ENCODE measurements around the gene TCF12.

TCF12 gene

DNA sequence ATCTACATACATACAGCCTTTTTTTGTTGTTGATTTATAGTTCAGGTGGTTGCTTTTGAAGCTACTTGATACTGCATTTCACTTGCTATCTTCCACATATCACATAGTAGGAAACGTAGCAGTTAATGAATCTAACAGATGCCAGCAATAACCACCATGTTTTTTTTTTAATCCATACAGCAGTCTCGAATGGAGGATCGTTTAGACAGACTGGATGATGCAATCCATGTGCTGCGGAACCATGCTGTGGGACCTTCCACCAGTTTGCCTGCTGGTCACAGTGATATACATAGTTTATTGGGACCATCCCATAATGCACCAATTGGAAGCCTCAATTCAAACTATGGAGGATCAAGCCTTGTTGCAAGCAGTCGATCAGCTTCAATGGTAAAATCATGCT lies 334.6 kb downstream of the TCF12 start:
- no peak for DNase-seq (ENCODE audit: low read depth)

- peak; percentile 7 for DNase-seq (ENCODE audit: low read depth)
These were observed 335.1 kb downstream of the TCF12 start for GRCh38 chr15:57253500-57253899.

DNA sequence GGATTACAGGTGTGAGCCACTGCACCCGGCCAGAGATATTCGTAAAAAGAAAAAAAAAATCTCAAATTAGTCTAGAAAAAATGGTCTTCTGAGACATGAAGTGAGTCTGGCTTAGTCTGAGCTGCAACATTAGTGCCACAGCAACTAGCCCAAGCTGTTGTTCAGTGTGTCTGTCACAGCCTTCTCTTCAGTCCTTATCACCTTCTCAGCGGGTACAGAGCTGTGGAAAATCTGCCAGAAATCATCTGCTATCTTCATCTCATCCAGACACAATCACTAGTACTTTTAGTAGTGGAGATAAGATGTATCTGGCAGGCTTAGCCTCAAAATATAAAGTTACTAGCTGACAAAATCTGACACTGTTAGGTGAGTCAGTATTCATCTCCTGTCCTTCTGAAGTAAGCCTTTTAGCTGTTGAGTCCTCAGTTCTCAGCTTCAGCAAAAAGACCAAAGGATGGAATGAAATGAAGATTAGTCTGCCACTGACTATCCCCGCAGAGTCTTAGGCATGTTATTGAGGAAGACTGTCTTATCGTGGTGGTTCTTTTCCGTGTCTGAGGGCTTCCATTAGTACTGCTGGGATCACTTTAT lies 337.4 kb downstream of the TCF12 start:
- no peak for DNase-seq (ENCODE audit: low read depth)

- DNase-seq (ENCODE audit: low read depth), result no peak
These were observed 338.5 kb downstream of the TCF12 start for GRCh38 chr15:57256939-57257338.

DNA sequence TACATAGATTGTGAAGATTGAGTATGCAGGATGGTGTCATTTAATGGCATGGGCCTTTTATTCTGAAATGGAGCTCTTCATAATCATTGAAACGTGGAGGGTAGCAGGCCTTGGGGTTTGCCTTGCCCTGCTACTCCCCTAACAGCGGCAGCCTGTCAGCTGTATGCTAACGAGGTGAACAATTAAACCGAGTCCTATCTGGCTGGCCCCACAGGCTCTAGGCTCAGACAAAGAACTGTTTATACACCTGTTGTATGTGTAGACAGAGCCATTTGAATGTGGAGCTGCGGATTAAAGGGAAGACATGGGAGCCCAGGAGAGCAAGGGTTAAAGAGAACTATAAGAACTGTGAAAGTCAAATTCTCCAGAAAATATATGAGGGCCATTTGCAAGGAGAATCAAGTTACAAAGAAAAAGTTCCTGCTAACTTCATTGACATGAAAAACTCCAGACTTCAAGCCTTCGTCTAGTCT lies 341.2 kb downstream of the TCF12 start:
- DNase-seq (ENCODE audit: low read depth), result no peak

DNA sequence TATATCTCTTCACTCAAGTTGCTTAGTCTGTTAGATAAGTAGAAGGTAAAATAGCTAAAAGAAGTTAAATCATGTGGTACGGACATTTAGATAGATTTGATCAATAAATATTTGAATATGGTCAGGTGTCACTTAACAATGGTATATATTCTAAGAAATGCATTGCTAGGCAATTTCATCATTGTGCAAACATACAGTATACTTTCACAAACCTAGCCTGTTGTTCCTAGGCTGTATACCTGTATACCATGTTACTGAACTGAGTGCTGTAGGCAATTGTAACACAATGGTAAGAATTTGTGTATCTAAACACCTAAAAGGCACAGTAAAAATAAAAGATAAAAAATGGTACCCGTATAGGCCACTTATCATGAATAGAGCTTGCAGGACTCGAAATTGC lies 345.1 kb downstream of the TCF12 start:
- no peak for DNase-seq (ENCODE audit: low read depth)

GRCh38 chr15:57272771-57273357 lies 354.4 kb downstream of the TCF12 start:
- no peak for DNase-seq (ENCODE audit: low read depth)

DNA sequence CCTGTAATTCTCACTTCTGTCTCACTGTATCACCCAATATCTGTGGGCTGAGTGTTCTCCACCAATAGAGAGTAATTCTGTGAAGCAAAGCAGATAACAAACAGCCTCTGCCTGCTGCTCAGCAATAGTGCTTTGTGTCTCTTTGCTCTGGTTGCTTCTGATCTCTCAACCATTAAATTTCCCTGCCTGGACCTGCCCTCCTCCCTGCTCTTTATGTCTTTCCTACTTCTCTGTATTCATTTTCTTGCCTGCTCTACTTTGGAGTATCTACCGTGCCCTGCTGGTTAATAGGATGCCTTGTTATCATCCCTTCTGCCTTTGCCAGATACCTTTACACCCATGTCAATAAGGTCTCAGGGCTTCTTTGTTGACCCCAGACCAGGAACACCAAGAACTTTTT lies 355.0 kb downstream of the TCF12 start:
- no peak for DNase-seq (ENCODE audit: low read depth)

- DNase-seq (ENCODE audit: low read depth), result no peak
These were observed 360.0 kb downstream of the TCF12 start for GRCh38 chr15:57278439-57278838.

- DNase-seq (ENCODE audit: low read depth), result no peak
These were observed 362.0 kb downstream of the TCF12 start for GRCh38 chr15:57280464-57280863.

DNA sequence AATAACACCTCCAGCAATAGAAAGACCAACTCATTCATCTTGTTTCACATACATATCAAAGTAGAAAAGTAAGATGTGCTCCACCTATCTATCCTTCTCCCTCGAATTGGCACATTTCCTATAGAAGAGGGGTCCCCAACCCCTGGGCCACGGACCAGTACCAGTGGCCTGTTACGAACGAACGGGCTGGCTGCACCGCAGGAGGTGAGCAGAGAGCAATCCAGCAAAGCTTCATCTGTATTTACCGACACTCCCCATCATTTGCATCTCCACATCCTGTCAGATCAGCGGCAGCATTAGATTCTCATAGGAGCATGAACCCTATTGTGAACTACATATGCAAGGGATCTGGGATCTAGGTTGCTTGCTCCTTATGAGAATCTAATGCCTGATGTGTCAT lies 362.9 kb downstream of the TCF12 start:
- no peak for DNase-seq (ENCODE audit: low read depth)

GRCh38 chr15:57282686-57283085 lies 364.2 kb downstream of the TCF12 start:
- peak; percentile 22 for DNase-seq (ENCODE audit: low read depth)

DNA sequence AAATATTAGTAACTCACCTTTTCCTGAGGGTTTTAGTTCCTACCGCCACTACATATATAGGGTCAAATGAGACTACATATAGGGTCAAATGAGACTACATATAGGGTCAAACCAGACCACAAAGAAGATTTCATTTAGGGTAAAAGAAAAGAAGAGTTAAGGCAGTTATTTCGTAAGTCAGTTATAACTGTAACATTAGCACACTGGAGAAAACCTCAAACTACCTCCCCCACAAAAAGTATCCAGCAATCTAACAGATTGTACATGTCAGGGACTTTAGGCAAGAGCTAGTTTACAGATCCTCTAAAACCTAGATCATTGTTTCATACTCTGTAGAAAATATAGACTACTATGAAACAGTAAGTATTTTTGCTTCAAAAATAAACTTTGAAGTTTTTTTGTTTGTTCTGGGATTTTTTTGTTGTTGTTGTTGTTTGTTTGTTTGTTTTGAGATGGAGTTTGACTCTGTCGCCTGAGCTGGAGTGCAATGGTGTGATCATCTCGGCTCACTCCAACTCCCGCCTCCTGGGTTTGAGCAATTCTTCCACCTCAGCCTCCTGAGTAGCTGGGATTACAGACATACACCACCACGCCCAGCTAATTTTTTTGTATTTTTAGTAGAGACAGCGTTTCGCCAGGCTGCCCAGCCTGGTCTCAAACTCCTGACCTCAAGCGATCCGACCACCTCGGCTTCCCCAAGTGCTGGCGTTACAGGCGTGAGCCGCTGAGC lies 365.5 kb downstream of the TCF12 start:
- DNase-seq (ENCODE audit: low read depth), result peak; percentile 42

DNA sequence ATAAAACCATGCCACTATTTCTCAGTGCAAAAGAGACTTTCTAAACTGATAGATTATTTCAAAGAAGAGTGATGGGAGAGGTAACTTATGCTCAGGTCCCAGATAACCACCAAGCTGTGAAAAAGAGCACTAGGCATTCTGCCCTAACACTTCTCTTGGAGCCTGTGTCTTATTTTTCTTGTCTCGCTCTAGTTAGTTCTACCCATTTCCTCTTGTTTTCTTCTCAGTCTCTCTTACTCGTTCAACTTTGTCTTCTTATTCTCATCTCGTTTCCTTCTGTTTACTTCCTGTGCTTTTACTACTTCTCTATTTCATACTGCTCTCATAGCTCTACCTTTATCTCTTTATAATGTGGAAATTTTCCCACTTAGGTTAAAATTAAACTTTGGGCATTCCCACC lies 366.1 kb downstream of the TCF12 start:
- no peak for DNase-seq (ENCODE audit: low read depth)

DNA sequence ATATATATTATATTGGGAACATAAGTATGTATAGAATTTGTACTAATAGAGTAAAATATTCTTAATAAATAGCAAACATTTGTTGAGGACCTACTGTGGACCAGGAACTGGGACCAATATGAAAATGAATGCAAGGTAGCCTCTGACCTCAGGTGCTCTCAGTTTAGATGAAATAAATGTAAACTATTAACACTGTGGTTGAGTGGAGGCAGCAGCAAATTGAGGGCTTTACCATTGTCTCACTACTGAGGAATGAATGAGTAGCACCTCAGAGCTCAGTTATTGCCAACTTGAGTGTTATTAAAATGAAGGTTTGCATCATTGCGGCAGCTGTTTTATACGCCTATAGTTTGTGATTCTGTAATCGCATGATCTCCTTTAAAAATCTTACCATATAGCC lies 366.9 kb downstream of the TCF12 start:
- DNase-seq (ENCODE audit: low read depth), result no peak

DNA sequence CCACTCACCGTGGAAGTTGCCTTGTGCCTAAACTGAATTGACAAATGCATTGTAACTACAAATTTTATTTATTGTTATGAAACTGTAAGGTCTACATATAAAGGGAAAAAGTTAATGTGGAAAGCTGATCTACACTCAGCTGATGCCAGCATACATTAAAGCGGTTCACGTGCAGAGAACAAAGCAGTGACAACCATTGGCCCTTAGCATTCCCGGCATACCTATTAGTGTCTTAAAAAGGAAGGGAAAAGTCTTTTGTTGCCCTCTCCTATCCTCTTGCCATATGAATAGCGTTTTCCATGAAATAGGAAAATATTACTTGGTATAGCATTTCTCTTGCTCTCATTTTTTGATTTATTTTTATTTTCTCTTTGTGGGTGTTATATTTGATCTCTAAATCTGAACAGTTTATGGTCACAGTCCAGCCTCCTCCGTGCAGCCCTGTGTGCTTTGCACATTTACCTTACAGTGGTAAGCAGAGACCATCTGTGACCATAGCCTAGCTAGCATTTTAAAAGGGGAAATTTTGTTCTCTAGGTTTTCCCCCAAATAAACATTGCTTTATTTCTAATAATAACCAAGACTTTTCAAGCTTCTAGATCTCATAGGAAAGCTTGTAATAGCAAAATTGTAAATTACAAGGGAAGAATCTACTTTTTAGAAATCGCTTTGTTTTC lies 368.1 kb downstream of the TCF12 start:
- DNase-seq (ENCODE audit: low read depth), result no peak

- DNase-seq (ENCODE audit: low read depth), result no peak
These were observed 368.7 kb downstream of the TCF12 start for GRCh38 chr15:57287123-57287521.

- peak; percentile 67 for DNase-seq (ENCODE audit: low read depth)
These were observed 370.6 kb downstream of the TCF12 start for GRCh38 chr15:57288926-57289580.

GRCh38 chr15:57290187-57290586 lies 371.7 kb downstream of the TCF12 start:
- no peak for DNase-seq (ENCODE audit: low read depth)

- no peak for DNase-seq (ENCODE audit: low read depth)
These were observed 372.4 kb downstream of the TCF12 start for GRCh38 chr15:57290826-57291225.

DNA sequence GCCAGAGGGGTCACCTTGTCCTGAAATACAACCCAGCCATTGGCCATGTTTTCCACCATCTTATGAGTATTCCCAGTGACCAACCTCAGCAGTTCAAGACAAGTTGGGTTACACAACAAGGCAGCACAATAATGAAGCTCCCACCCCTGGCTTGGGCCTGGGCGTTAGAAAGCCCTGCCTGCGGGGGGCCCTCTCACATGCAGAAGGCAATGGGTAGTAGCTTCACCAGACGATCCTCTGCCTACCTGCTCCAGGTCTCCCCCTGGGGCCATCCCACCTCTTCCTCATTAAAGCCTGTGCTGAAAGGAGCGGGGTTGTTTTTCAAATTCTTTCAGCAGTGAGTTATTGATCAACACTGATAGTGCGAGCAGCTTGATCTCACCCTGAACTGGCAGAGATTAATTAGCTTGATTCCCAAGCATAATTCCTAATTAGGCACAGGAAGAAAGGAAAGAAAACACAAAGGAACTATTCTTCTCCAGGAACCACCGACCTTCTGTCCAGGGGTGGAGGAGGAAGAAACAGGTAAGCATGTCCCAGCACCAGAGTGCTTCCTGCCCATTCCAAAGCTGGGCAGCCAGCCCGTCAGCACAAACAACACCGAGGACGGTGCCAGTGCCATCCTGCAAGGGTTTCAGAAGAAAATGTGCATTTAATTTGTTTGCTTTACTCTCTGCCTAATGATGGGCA lies 378.2 kb downstream of the TCF12 start:
- DNase-seq (ENCODE audit: low read depth), result no peak

GRCh38 chr15:57297163-57297593 lies 378.7 kb downstream of the TCF12 start:
- no peak for DNase-seq (ENCODE audit: low read depth)

Measured in fibroblast of gingiva (primary cell).